Neural progenitor cell (in vitro differentiated cells): Measurements from ENCODE around the gene LBX2.

Experiments
- EZH2 ChIP-seq: fragments of 200-600 bp; sonication (generic); IDR thresholded peaks from 2 replicates; pipeline ENCODE4 v1.6.1; 2017; ENCODE audit warnings: antibody characterized with exemption, mild to moderate bottlenecking, moderate library complexity
- EZH2phosphoT487 ChIP-seq: fragments of 200-600 bp; sonication (generic); IDR thresholded peaks from 2 replicates; pipeline ENCODE4 v1.6.1; 2017; ENCODE audit warnings: antibody characterized with exemption
- TF ChIP-seq, protein P1 (sequence below): fragments of 200-600 bp; sonication (generic); IDR thresholded peaks from 2 replicates; pipeline ENCODE4 v1.5.1; 2017; ENCODE audit warnings: antibody characterized with exemption, mild to moderate bottlenecking

DNA sequence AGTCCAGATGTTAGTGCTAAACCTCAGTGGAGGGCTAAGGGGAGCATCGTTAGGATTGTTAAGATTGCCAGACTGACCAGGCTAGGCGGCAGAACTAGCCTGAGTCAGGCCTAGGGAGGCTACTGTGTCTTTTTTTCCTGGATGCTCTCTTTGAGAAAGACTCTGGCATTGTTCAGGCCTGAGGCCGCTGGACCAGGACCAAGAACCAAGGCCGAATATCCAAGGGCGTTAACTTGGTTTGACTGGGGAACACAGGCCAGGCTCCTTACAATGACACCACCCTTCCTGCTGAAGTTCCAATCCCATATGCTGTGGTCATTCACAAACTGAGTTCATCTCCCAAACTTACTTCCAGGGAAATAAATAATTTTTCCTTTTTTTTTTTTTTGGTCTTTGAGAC lies 40.9 kb upstream of the LBX2 start:
- TF ChIP-seq, protein P1, sequence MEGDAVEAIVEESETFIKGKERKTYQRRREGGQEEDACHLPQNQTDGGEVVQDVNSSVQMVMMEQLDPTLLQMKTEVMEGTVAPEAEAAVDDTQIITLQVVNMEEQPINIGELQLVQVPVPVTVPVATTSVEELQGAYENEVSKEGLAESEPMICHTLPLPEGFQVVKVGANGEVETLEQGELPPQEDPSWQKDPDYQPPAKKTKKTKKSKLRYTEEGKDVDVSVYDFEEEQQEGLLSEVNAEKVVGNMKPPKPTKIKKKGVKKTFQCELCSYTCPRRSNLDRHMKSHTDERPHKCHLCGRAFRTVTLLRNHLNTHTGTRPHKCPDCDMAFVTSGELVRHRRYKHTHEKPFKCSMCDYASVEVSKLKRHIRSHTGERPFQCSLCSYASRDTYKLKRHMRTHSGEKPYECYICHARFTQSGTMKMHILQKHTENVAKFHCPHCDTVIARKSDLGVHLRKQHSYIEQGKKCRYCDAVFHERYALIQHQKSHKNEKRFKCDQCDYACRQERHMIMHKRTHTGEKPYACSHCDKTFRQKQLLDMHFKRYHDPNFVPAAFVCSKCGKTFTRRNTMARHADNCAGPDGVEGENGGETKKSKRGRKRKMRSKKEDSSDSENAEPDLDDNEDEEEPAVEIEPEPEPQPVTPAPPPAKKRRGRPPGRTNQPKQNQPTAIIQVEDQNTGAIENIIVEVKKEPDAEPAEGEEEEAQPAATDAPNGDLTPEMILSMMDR = no peak
- TF ChIP-seq EZH2 (no peak), EZH2phosphoT487 (no peak)
